GM23248 (cell line): ENCODE results near the gene KDELR1.

Experiments used
- EZH2 ChIP-seq: fragments of 200-600 bp; sonication (generic); IDR thresholded peaks from 2 replicates; pipeline ENCODE4 v1.6.1; 2018; ENCODE audit warnings: antibody characterized with exemption, mild to moderate bottlenecking; ENCODE audit not compliant: insufficient read depth, poor library complexity, severe bottlenecking
- EZH2phosphoT487 ChIP-seq: fragments of 200-600 bp; sonication (generic); IDR thresholded peaks from 2 replicates; pipeline ENCODE4 v1.6.1; 2018; ENCODE audit warnings: antibody characterized with exemption, moderate library complexity, mild to moderate bottlenecking, low read depth; ENCODE audit not compliant: insufficient read depth

GRCh38 chr19:48342414-48342738 lies 49.0 kb downstream of the KDELR1 start:
- TF ChIP-seq EZH2 (no peak), EZH2phosphoT487 (no peak)
